Retinal pigment epithelial cell (primary cell): ENCODE measurements around the gene TSPYL1.
A peak's percentile ranks its signal among the peaks of the same experiment; 100 is the strongest.

Experiments
- DNase-seq: peaks from one replicate; pipeline ENCODE4 v3.0.0-alpha.2; 2010; ENCODE audit warnings: low read depth
- H3K4me3 ChIP-seq: 2 replicates; pipeline ENCODE4 v1.5.1; 2011; ENCODE audit warnings: mild to moderate bottlenecking, low read length, control low read depth, moderate library complexity
- CTCF ChIP-seq: conservative IDR thresholded peaks from 2 replicates; pipeline ENCODE4 v1.5.1; 2011; ENCODE audit warnings: low read depth, low read length, control low read depth, inconsistent platforms

Gene TSPYL1

GRCh38 chr6:116271149-116271708, 8.5 kb downstream of the TSPYL1 start:
- DNase-seq: no peak
- TF ChIP-seq CTCF: no peak
- no peak overlapping the region for H3K4me3 ChIP-seq

GRCh38 chr6:116268589-116269293, 11.0 kb downstream of the TSPYL1 start:
- peak; percentile 93 for TF ChIP-seq CTCF
- no peak overlapping the region for H3K4me3 ChIP-seq
- peak; percentile 43 for DNase-seq

GRCh38 chr6:116267836-116268588, 11.7 kb downstream of the TSPYL1 start:
- H3K4me3 ChIP-seq: no peak overlapping the region
- DNase-seq: no peak
- no peak for TF ChIP-seq CTCF

GRCh38 chr6:116266803-116267202, 12.9 kb downstream of the TSPYL1 start:
- DNase-seq: no peak
- no peak for TF ChIP-seq CTCF

GRCh38 chr6:116265041-116265829, 14.5 kb downstream of the TSPYL1 start:
- no peak for DNase-seq
- H3K4me3 ChIP-seq: no peak overlapping the region
- no peak for TF ChIP-seq CTCF

More at GRCh38 chr6:116266803-116267202, 12.9 kb downstream of the TSPYL1 start:
- no peak overlapping the region for H3K4me3 ChIP-seq

- DNase-seq: no peak
- no peak for TF ChIP-seq CTCF
Observed at GRCh38 chr6:116263353-116263752, 16.4 kb downstream of the TSPYL1 start.

More at GRCh38 chr6:116263353-116263752, 16.4 kb downstream of the TSPYL1 start:
- no peak overlapping the region for H3K4me3 ChIP-seq
